K562 (cell line): Measurements from ENCODE around the gene OR51E2. TPM values are rescaled to one million over a fixed set of nuclear protein-coding genes. Genes with fewer than 3 reads are reported as not detected.

Source experiments
- GATAD2A ChIP-seq: fragments of 450-650 bp; IDR thresholded peaks from 2 replicates; pipeline ENCODE4 v1.6.1; 2017
- TRIM28 ChIP-seq: fragments of 450-650 bp; IDR thresholded peaks from 2 replicates; pipeline ENCODE4 v1.6.1; 2017
- polyA plus RNA-seq, 8 experiments: library from polyadenylated mRNA; depleted of rRNA in 4 of 8; stranded (reverse) in 5 of 8; unstranded in 3 of 8; fragments of >200 nt; fragmentation: Nextera tagmentation in 2 of 8; fragmentation: Illumina TruSeq in 1 of 8; extraction: Ambion mirVana in 2 of 8; extraction: Trizol in 1 of 8; gene quantifications; 2 replicates each; pipeline versions ENCODE4 v1.2.1 to v1.2.3, GENCODE V29; 2011 to 2014; ENCODE audit warnings: inconsistent platforms in 1 of 8, missing spikeins in 1 of 8
- total RNA-seq, 7 experiments: library from RNA; depleted of rRNA in 6 of 7; stranded (reverse); fragments of >200 nt in 6 of 7; fragmentation: Illumina TruSeq in 2 of 7; extraction: Trizol in 2 of 7; gene quantifications; 2 replicates each; pipeline versions ENCODE4 v1.2.1 to v1.2.3, GENCODE V29; 2011 to 2021; ENCODE audit warnings: low replicate concordance in 1 of 7
- TF ChIP-seq, protein P1 (sequence below): fragments of 200-600 bp; sonication (generic); IDR thresholded peaks from one replicate; pipeline ENCODE4 v1.6.1; 2012; ENCODE audit warnings: mild to moderate bottlenecking, low read depth, low read length, inconsistent platforms

OR51E2 gene
- total and polyA plus RNA-seq, 9 of the 15 experiments (the other 6 are each of a cell fraction or from before 2014, with no cell fraction given) = not detected

DNA sequence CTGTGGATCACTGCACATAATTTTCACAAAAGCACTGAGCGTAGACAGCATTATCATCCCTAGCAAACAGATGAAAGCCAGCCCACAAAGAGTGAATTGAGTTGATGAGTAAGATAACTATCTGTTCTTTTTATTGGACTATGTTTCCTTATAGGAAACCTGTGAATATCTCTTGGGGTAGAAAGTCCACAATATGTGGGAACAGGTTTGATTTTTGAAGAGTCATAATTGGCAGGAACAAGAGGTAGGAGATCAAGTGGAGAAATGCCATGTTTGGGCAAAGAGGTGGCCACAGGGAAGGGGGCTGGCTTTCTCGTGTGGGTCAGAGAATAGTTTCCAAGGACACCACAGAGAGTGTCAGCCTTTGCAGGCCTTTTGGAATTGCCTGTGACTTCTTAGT, 23.9 kb downstream of the OR51E2 start (continued):
- TF ChIP-seq, protein P1, sequence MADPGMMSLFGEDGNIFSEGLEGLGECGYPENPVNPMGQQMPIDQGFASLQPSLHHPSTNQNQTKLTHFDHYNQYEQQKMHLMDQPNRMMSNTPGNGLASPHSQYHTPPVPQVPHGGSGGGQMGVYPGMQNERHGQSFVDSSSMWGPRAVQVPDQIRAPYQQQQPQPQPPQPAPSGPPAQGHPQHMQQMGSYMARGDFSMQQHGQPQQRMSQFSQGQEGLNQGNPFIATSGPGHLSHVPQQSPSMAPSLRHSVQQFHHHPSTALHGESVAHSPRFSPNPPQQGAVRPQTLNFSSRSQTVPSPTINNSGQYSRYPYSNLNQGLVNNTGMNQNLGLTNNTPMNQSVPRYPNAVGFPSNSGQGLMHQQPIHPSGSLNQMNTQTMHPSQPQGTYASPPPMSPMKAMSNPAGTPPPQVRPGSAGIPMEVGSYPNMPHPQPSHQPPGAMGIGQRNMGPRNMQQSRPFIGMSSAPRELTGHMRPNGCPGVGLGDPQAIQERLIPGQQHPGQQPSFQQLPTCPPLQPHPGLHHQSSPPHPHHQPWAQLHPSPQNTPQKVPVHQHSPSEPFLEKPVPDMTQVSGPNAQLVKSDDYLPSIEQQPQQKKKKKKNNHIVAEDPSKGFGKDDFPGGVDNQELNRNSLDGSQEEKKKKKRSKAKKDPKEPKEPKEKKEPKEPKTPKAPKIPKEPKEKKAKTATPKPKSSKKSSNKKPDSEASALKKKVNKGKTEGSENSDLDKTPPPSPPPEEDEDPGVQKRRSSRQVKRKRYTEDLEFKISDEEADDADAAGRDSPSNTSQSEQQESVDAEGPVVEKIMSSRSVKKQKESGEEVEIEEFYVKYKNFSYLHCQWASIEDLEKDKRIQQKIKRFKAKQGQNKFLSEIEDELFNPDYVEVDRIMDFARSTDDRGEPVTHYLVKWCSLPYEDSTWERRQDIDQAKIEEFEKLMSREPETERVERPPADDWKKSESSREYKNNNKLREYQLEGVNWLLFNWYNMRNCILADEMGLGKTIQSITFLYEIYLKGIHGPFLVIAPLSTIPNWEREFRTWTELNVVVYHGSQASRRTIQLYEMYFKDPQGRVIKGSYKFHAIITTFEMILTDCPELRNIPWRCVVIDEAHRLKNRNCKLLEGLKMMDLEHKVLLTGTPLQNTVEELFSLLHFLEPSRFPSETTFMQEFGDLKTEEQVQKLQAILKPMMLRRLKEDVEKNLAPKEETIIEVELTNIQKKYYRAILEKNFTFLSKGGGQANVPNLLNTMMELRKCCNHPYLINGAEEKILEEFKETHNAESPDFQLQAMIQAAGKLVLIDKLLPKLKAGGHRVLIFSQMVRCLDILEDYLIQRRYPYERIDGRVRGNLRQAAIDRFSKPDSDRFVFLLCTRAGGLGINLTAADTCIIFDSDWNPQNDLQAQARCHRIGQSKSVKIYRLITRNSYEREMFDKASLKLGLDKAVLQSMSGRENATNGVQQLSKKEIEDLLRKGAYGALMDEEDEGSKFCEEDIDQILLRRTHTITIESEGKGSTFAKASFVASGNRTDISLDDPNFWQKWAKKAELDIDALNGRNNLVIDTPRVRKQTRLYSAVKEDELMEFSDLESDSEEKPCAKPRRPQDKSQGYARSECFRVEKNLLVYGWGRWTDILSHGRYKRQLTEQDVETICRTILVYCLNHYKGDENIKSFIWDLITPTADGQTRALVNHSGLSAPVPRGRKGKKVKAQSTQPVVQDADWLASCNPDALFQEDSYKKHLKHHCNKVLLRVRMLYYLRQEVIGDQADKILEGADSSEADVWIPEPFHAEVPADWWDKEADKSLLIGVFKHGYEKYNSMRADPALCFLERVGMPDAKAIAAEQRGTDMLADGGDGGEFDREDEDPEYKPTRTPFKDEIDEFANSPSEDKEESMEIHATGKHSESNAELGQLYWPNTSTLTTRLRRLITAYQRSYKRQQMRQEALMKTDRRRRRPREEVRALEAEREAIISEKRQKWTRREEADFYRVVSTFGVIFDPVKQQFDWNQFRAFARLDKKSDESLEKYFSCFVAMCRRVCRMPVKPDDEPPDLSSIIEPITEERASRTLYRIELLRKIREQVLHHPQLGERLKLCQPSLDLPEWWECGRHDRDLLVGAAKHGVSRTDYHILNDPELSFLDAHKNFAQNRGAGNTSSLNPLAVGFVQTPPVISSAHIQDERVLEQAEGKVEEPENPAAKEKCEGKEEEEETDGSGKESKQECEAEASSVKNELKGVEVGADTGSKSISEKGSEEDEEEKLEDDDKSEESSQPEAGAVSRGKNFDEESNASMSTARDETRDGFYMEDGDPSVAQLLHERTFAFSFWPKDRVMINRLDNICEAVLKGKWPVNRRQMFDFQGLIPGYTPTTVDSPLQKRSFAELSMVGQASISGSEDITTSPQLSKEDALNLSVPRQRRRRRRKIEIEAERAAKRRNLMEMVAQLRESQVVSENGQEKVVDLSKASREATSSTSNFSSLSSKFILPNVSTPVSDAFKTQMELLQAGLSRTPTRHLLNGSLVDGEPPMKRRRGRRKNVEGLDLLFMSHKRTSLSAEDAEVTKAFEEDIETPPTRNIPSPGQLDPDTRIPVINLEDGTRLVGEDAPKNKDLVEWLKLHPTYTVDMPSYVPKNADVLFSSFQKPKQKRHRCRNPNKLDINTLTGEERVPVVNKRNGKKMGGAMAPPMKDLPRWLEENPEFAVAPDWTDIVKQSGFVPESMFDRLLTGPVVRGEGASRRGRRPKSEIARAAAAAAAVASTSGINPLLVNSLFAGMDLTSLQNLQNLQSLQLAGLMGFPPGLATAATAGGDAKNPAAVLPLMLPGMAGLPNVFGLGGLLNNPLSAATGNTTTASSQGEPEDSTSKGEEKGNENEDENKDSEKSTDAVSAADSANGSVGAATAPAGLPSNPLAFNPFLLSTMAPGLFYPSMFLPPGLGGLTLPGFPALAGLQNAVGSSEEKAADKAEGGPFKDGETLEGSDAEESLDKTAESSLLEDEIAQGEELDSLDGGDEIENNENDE = no peak
- no peak for TF ChIP-seq GATAD2A
- TF ChIP-seq TRIM28 = no peak
- TF ChIP-seq, all 486 proteins: peak for 0
